ENCODE results near the gene FTCDNL1.

The FTCDNL1 gene

GRCh38 chr2:199713746-199714145 is 137.2 kb downstream of the FTCDNL1 start:
- TF ChIP-seq, protein P1, sequence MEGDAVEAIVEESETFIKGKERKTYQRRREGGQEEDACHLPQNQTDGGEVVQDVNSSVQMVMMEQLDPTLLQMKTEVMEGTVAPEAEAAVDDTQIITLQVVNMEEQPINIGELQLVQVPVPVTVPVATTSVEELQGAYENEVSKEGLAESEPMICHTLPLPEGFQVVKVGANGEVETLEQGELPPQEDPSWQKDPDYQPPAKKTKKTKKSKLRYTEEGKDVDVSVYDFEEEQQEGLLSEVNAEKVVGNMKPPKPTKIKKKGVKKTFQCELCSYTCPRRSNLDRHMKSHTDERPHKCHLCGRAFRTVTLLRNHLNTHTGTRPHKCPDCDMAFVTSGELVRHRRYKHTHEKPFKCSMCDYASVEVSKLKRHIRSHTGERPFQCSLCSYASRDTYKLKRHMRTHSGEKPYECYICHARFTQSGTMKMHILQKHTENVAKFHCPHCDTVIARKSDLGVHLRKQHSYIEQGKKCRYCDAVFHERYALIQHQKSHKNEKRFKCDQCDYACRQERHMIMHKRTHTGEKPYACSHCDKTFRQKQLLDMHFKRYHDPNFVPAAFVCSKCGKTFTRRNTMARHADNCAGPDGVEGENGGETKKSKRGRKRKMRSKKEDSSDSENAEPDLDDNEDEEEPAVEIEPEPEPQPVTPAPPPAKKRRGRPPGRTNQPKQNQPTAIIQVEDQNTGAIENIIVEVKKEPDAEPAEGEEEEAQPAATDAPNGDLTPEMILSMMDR (conservative IDR thresholded peaks at IDR 0.05; ENCODE audit: low read length) = no peak
- DNase-seq (ENCODE audit: low read depth) = no peak
- H3K4me3 ChIP-seq (ENCODE audit: low read length) = no peak overlapping the region

GRCh38 chr2:199710551-199710950 is 140.4 kb downstream of the FTCDNL1 start:
- no peak overlapping the region for H3K4me3 ChIP-seq (ENCODE audit: low read length)
- TF ChIP-seq, protein P1 (conservative IDR thresholded peaks at IDR 0.05; ENCODE audit: low read length) = no peak
- peak; percentile 18 for DNase-seq (ENCODE audit: low read depth)
